Esophagus muscularis mucosa (tissue), 4 donors: ENCODE measurements around the gene NKX3-2. TPM values are rescaled to one million over a fixed set of nuclear protein-coding genes. Genes with fewer than 3 reads are reported as not detected.

ENCODE experiments used
- DNase-seq: peaks from one replicate; pipeline ENCODE4 v3.0.0-alpha.2; 2017; ENCODE audit errors: extremely low spot score
- H3K27ac ChIP-seq, 4 donors: fragments of 200-600 bp; sonication (generic); replicated peaks in 1 of 4; 1 replicate in 3 of 4; 2 replicates in 1 of 4; pipeline ENCODE4 v1.5.1; 2016 to 2019; ENCODE audit warnings: mild to moderate bottlenecking in 1 of 4
- H3K27me3 ChIP-seq, 4 donors: fragments of 200-600 bp; sonication (generic); one replicate each; pipeline versions ENCODE4 v1.5.1 to v1.6.0; 2016 to 2019
- H3K36me3 ChIP-seq, 4 donors: fragments of 200-600 bp; sonication (generic); one replicate each; pipeline ENCODE4 v1.5.1; 2016 to 2019
- H3K4me1 ChIP-seq, 4 donors: fragments of 200-600 bp; sonication (generic); one replicate each; pipeline ENCODE4 v1.5.1; 2016 to 2019
- H3K4me3 ChIP-seq, 4 donors: fragments of 200-600 bp; sonication (generic); 1 replicate in 2 of 4; 2 replicates in 2 of 4; pipeline ENCODE4 v1.5.1; 2016 to 2019; ENCODE audit warnings: mild to moderate bottlenecking in 4 of 4, moderate library complexity in 1 of 4
- H3K9me3 ChIP-seq, 4 donors: fragments of 200-600 bp; sonication (generic); 1 replicate in 3 of 4; 2 replicates in 1 of 4; pipeline ENCODE4 v1.5.1; 2016 to 2019
- CTCF ChIP-seq, 3 experiments: fragments of 200-600 bp in 2 of 3; fragments of 450-650 bp in 1 of 3; sonication (generic) in 2 of 3; IDR thresholded peaks; one replicate each; pipeline ENCODE4 v1.5.1; 2017 to 2019; ENCODE audit warnings: antibody characterized with exemption in 3 of 3, mild to moderate bottlenecking in 2 of 3, moderate library complexity in 1 of 3
- EP300 ChIP-seq: sonication (generic); formaldehyde crosslinking; IDR thresholded peaks from one replicate; pipeline ENCODE4 v1.6.1; 2017; ENCODE audit warnings: antibody characterized with exemption
- POLR2A ChIP-seq: fragments of 450-650 bp; IDR thresholded peaks from one replicate; pipeline ENCODE4 v1.6.1; 2017; ENCODE audit warnings: antibody characterized with exemption, moderate library complexity, mild to moderate bottlenecking, low read depth
- POLR2AphosphoS5 ChIP-seq, 2 donors: sonication (generic); formaldehyde crosslinking; IDR thresholded peaks; one replicate each; pipeline ENCODE4 v1.6.1; 2017; ENCODE audit warnings: antibody characterized with exemption in 2 of 2
- WGBS: methylation state at CpG from one replicate; pipeline ENCODE4 v1.1.5; 2018; 5-methylcytosine and 5-hydroxymethylcytosine counted together
- intact Hi-C: fragments of 100-400 bp; cut with DNase I; formaldehyde crosslinking; loops from one replicate; pipeline ENCODE4 v1.15.1; 2023
- total RNA-seq, 4 donors: library from RNA; depleted of rRNA; stranded (reverse); fragments of >200 nt; gene quantifications; one replicate each; pipeline versions ENCODE4 v1.1.0 to v1.2.1, GENCODE V29; 2016

Gene NKX3-2
- total RNA-seq, 4 donors from 2014 or later = 1.2 to 7.0 (median 4.7) TPM

- DNase-seq = peak; percentile 81
- intact Hi-C loops = no loop called here
- Histone ChIP-seq H3K27me3 (peaks cover 0 to 100% (median 89%) of the 10 kb centered on the region in 4 donors), H3K9me3 (peaks cover 0 to 7% (median 0%) of the 10 kb centered on the region in 4 donors), H3K4me1 (peaks cover 26 to 53% (median 42%) of the 10 kb centered on the region in 4 donors), H3K27ac (no peak overlapping the region), H3K4me3 (no peak overlapping the region), H3K36me3 (peaks cover 0 to 5% (median 0%) of the 10 kb centered on the region in 4 donors)
- no peak for TF ChIP-seq EP300
- TF ChIP-seq CTCF (IDR thresholded peaks at IDR 0.05) = no peak
- no peak for TF ChIP-seq POLR2A
- TF ChIP-seq POLR2AphosphoS5 (IDR thresholded peaks at IDR 0.05) = no peak
- WGBS = 12% methylated on average over 10 of the region's 10 CpGs
Measured at GRCh38 chr4:13537832-13538177, 6.5 kb downstream of the NKX3-2 start.

- H3K9me3 ChIP-seq = peaks cover 0 to 7% (median 0%) of the 10 kb centered on the region in 4 donors
- DNase-seq = peak; percentile 45
- peaks cover 0 to 5% (median 0%) of the 10 kb centered on the region in 4 donors for H3K36me3 ChIP-seq
- TF ChIP-seq CTCF (IDR thresholded peaks at IDR 0.05) (no peak), POLR2A (no peak), POLR2AphosphoS5 (IDR thresholded peaks at IDR 0.05) (no peak), EP300 (no peak)
- H3K4me3 ChIP-seq = no peak overlapping the region
- no peak overlapping the region for H3K27ac ChIP-seq
- H3K27me3 ChIP-seq = peaks cover 0 to 100% (median 86%) of the 10 kb centered on the region in 4 donors
- intact Hi-C loops = no loop called here
- WGBS = 36% methylated on average over 32 of the region's 34 CpGs
- H3K4me1 ChIP-seq = peaks cover 24 to 47% (median 38%) of the 10 kb centered on the region in 4 donors
Measured at GRCh38 chr4:13537011-13537831, 7.1 kb downstream of the NKX3-2 start.

GRCh38 chr4:13536607-13537006, 7.7 kb downstream of the NKX3-2 start:
- no peak overlapping the region for H3K27ac ChIP-seq
- H3K36me3 ChIP-seq = peaks cover 0 to under 1% (median 0%) of the 10 kb centered on the region in 4 donors
- peaks cover 18 to 42% (median 32%) of the 10 kb centered on the region in 4 donors for H3K4me1 ChIP-seq
- H3K9me3 ChIP-seq = peaks cover 0 to 7% (median 0%) of the 10 kb centered on the region in 4 donors
- H3K4me3 ChIP-seq = no peak overlapping the region
- DNase-seq = peak; percentile 39
- no peak for TF ChIP-seq EP300
- TF ChIP-seq POLR2AphosphoS5 (IDR thresholded peaks at IDR 0.05) = no peak
- no peak for TF ChIP-seq POLR2A
- no peak for TF ChIP-seq CTCF (IDR thresholded peaks at IDR 0.05)
- peaks cover 0 to 100% (median 83%) of the 10 kb centered on the region in 4 donors for H3K27me3 ChIP-seq
- intact Hi-C loops = no loop called here
- WGBS = 29% methylated on average over 6 of the region's 6 CpGs

GRCh38 chr4:13535708-13536361, 8.5 kb downstream of the NKX3-2 start:
- no peaks in the 10 kb centered on the region for H3K36me3 ChIP-seq
- peak overlapping the region in 1 of 4 donors; percentile 9 for H3K4me3 ChIP-seq
- no peak overlapping the region for H3K27ac ChIP-seq
- DNase-seq = peak; percentile 89
- H3K27me3 ChIP-seq = peaks cover 0 to 100% (median 82%) of the 10 kb centered on the region in 4 donors
- WGBS = 4% methylated on average over 30 of the region's 39 CpGs
- H3K4me1 ChIP-seq = peaks cover 17 to 42% (median 34%) of the 10 kb centered on the region in 4 donors
- no peak for TF ChIP-seq POLR2A
- TF ChIP-seq CTCF (IDR thresholded peaks at IDR 0.05) = no peak
- no peak for TF ChIP-seq EP300
- TF ChIP-seq POLR2AphosphoS5 (IDR thresholded peaks at IDR 0.05) = no peak
- intact Hi-C loops = no loop called here
- H3K9me3 ChIP-seq = peaks cover 0 to 7% (median 0%) of the 10 kb centered on the region in 4 donors
